GM12878 (cell line): Measurements from ENCODE around the gene ATG4A. TPM values are rescaled to one million over a fixed set of nuclear protein-coding genes. Genes with fewer than 3 reads are reported as not detected.

ENCODE experiments used
- ATAC-seq: fragments of 200-7000 bp; cut with Tn5 transposase; 3 replicates; pipeline ENCODE4 v1.9.1; 2020; ENCODE audit warnings: mild to moderate bottlenecking, moderate library complexity
- BruUV-seq: library from RNA; stranded (reverse); fragments of 400-500 nt; replicated peaks from 2 replicates; lab custom pipeline; 2021; lab: Mats Ljungman, UMichigan
- CTCF ChIA-PET: fragments of 300-600 bp; sonication (Branson Sonifier 250); formaldehyde crosslinking; extraction: SDS; loops from one replicate; lab custom pipeline; 2021; ENCODE audit warnings: inconsistent platforms; lab: Yijun Ruan, JAX
- POLR2A ChIA-PET: fragments of 350-600 bp; formaldehyde crosslinking; extraction: SDS; loops from one replicate; lab custom pipeline; 2021; ENCODE audit warnings: inconsistent platforms; lab: Charles Lee
- RAD21 ChIA-PET: fragments of 300-600 bp; sonication (Branson Sonifier 250); formaldehyde crosslinking; loops from one replicate; lab custom pipeline; 2023; ENCODE audit warnings: antibody characterized with exemption; ENCODE audit not compliant: unreplicated experiment; lab: Charles Lee
- SMC1A ChIA-PET: fragments of 300-600 bp; sonication (Branson Sonifier 250); formaldehyde crosslinking; loops from one replicate; lab custom pipeline; 2023; ENCODE audit not compliant: unreplicated experiment, uncharacterized antibody; lab: Charles Lee
- DNase-seq: peaks from one replicate; pipeline ENCODE4 v3.0.0-alpha.2; 2011; ENCODE audit warnings: low read depth, low spot score
- FAIRE-seq: peaks from 3 replicates; lab custom pipeline; 2011; peaks lifted over from hg19 to GRCh38; lab: Jason Lieb, UNC
- H2AFZ ChIP-seq: 2 replicates; pipeline ENCODE4 v1.6.0; 2011; ENCODE audit warnings: low read depth, low read length, control low read depth; ENCODE audit not compliant: control insufficient read depth
- H3K27ac ChIP-seq: 2 replicates; pipeline ENCODE4 v1.5.1; 2011; ENCODE audit warnings: control low read depth; ENCODE audit not compliant: control insufficient read depth, insufficient read depth
- H3K27me3 ChIP-seq, 2 experiments: replicated peaks in 1 of 2; 2 replicates each; pipeline versions ENCODE4 v1.6.0 to v1.6.1; 2011; ENCODE audit warnings: low read length in 1 of 2; ENCODE audit not compliant: control insufficient read depth in 2 of 2, insufficient read depth in 2 of 2
- H3K36me3 ChIP-seq, 2 experiments: 2 replicates each; pipeline ENCODE4 v1.5.1; 2011; ENCODE audit warnings: low read length in 1 of 2; ENCODE audit not compliant: control insufficient read depth in 2 of 2, insufficient read depth in 2 of 2
- H3K4me1 ChIP-seq: 2 replicates; pipeline ENCODE4 v1.6.1; 2011; ENCODE audit warnings: mild to moderate bottlenecking, low read length, moderate library complexity, mixed read lengths; ENCODE audit not compliant: control insufficient read depth, insufficient read depth
- H3K4me2 ChIP-seq: 2 replicates; pipeline ENCODE4 v1.6.0; 2011; ENCODE audit warnings: control low read depth; ENCODE audit not compliant: control insufficient read depth, insufficient read depth
- H3K4me3 ChIP-seq: fragments of 200-600 bp; sonication (generic); 2 replicates; pipeline ENCODE4 v1.5.1; 2016
- H3K79me2 ChIP-seq: 2 replicates; pipeline ENCODE4 v1.6.0; 2011; ENCODE audit warnings: low read length; ENCODE audit not compliant: control insufficient read depth, insufficient read depth
- H3K9ac ChIP-seq: 2 replicates; pipeline ENCODE4 v1.8.0; 2011; ENCODE audit warnings: low read length, control low read depth, mixed read lengths; ENCODE audit not compliant: control insufficient read depth, insufficient read depth
- H3K9me3 ChIP-seq: replicated peaks from 3 replicates; pipeline ENCODE4 v1.5.1; 2011; ENCODE audit warnings: mild to moderate bottlenecking, low read length; ENCODE audit not compliant: control insufficient read depth, insufficient read depth
- H4K20me1 ChIP-seq: 2 replicates; pipeline ENCODE4 v1.6.0; 2011; ENCODE audit not compliant: control insufficient read depth, insufficient read depth
- ATF3 ChIP-seq: IDR thresholded peaks from 2 replicates; pipeline ENCODE4 v1.6.1; 2011; ENCODE audit warnings: low read depth, mild to moderate bottlenecking, low read length, moderate library complexity, borderline replicate concordance; ENCODE audit errors: extremely low read depth
- BCLAF1 ChIP-seq: fragments of 450-650 bp; IDR thresholded peaks from 2 replicates; pipeline ENCODE4 v1.6.1; 2017; ENCODE audit warnings: antibody characterized with exemption, mild to moderate bottlenecking, moderate library complexity
- CHD1 ChIP-seq: IDR thresholded peaks from 2 replicates; pipeline ENCODE4 v1.6.1; 2012; ENCODE audit warnings: low read depth, low read length, improper control_type of control experiment
- CHD4 ChIP-seq: fragments of 200-600 bp; sonication (generic); IDR thresholded peaks from 2 replicates; pipeline ENCODE4 v1.6.1; 2016; ENCODE audit warnings: mild to moderate bottlenecking
- MEF2B ChIP-seq: fragments of 450-650 bp; IDR thresholded peaks from 2 replicates; pipeline ENCODE4 v1.6.1; 2018; ENCODE audit warnings: mild to moderate bottlenecking, moderate library complexity; ENCODE audit not compliant: partially characterized antibody, poor library complexity, severe bottlenecking
- MTA3 ChIP-seq: IDR thresholded peaks from 2 replicates; pipeline ENCODE4 v1.6.1; 2012; ENCODE audit warnings: low read length, inconsistent platforms, borderline replicate concordance
- MYC ChIP-seq: IDR thresholded peaks from 2 replicates; pipeline ENCODE4 v1.6.1; 2011; ENCODE audit warnings: mild to moderate bottlenecking, low read length, moderate library complexity, inconsistent platforms; ENCODE audit not compliant: insufficient read depth, insufficient replicate concordance, insufficient read length, severe bottlenecking
- NFXL1 ChIP-seq: fragments of 450-650 bp; IDR thresholded peaks from 2 replicates; pipeline ENCODE4 v1.6.1; 2017; ENCODE audit warnings: antibody characterized with exemption, mild to moderate bottlenecking, borderline replicate concordance
- RB1 ChIP-seq: fragments of 450-650 bp; formaldehyde crosslinking; IDR thresholded peaks from 2 replicates; pipeline ENCODE4 v1.6.1; 2017; ENCODE audit warnings: mild to moderate bottlenecking, borderline replicate concordance
- RELB ChIP-seq: fragments of 450-650 bp; IDR thresholded peaks from 2 replicates; pipeline ENCODE4 v1.6.1; 2017; ENCODE audit warnings: low read depth, mild to moderate bottlenecking, moderate library complexity
- SIX5 ChIP-seq: IDR thresholded peaks from 2 replicates; pipeline ENCODE4 v1.6.1; 2011; ENCODE audit warnings: mild to moderate bottlenecking, low read depth, low read length, moderate library complexity; ENCODE audit not compliant: severe bottlenecking
- SMAD1 ChIP-seq: fragments of 450-650 bp; IDR thresholded peaks from 2 replicates; pipeline ENCODE4 v1.6.1; 2018; ENCODE audit warnings: mild to moderate bottlenecking, low read depth; ENCODE audit not compliant: partially characterized antibody
- STAT1 ChIP-seq: fragments of 450-650 bp; conservative IDR thresholded peaks from 2 replicates; pipeline ENCODE4 v1.6.1; 2014; ENCODE audit warnings: antibody characterized with exemption, mild to moderate bottlenecking
- ZNF687 ChIP-seq: fragments of 450-650 bp; IDR thresholded peaks from 2 replicates; pipeline ENCODE4 v1.6.1; 2017; ENCODE audit warnings: mild to moderate bottlenecking, moderate library complexity
- in situ Hi-C: fragments of 300-500 bp; cut with MboI; formaldehyde crosslinking; loops from 9 replicates; pipeline ENCODE4 v1.14.3; 2018; ENCODE audit warnings: mixed read lengths
- intact Hi-C: fragments of 100-400 bp; cut with micrococcal nuclease; formaldehyde crosslinking; loops from one replicate; pipeline ENCODE4 v1.14.2; 2022; ENCODE audit not compliant: unreplicated experiment
- polyA plus RNA-seq, 11 experiments: library from polyadenylated mRNA; depleted of rRNA in 4 of 11; unstranded in 6 of 11; stranded (reverse) in 5 of 11; fragments of >200 nt; fragmentation: Nextera tagmentation in 4 of 11; fragmentation: Illumina TruSeq in 1 of 11; extraction: Ambion mirVana in 4 of 11; extraction: Trizol in 1 of 11; gene quantifications; 1 replicate in 1 of 11; 2 replicates in 10 of 11; pipeline versions ENCODE4 v1.2.1 to v1.2.3, GENCODE V29; 2011 to 2016; ENCODE audit warnings: inconsistent platforms in 2 of 11, missing spikeins in 2 of 11, low read depth in 1 of 11
- total RNA-seq, 4 experiments: library from RNA; depleted of rRNA in 3 of 4; stranded (reverse); fragments of >200 nt in 3 of 4; fragmentation: Illumina TruSeq in 1 of 4; extraction: Trizol in 1 of 4; gene quantifications; 2 replicates each; pipeline versions ENCODE4 v1.2.1 to v1.2.3, GENCODE V29; 2013 to 2021

The ATG4A gene
- total and polyA plus RNA-seq, 10 of the 15 experiments (the other 5 are each of a cell fraction or from before 2014, with no cell fraction given): 9.1 to 22.0 (median 15.5) TPM

- Histone ChIP-seq H4K20me1 (no peaks in the 10 kb centered on the region), H3K79me2 (no peaks in the 10 kb centered on the region), H3K36me3 (no peaks in the 10 kb centered on the region), H3K27ac (no peak overlapping the region), H3K4me1 (no peaks in the 10 kb centered on the region), H3K9me3 (no peaks in the 10 kb centered on the region; the same call in 2 of the 3 replicates), H3K4me3 (no peak overlapping the region), H3K4me2 (no peak overlapping the region), H3K27me3 (no peaks in the 10 kb centered on the region), H2AFZ (no peak overlapping the region), H3K9ac (no peak overlapping the region)
- ATAC-seq (no peak), FAIRE-seq (no peak), DNase-seq (no peak)
- intact Hi-C loops (no loop called here), in situ Hi-C loops (no loop called here)
- ChIA-PET CTCF (no interaction called here), RAD21 (no interaction called here), POLR2A (no interaction called here), SMC1A (no interaction called here)
- BruUV-seq: no TSS peak
- TF ChIP-seq MTA3 (no peak), STAT1 (no peak), MYC (no peak), SMAD1 (no peak), CHD1 (no peak), NFXL1 (no peak), CHD4 (no peak), RB1 (no peak), RELB (no peak), BCLAF1 (no peak), MEF2B (no peak), SIX5 (no peak), ATF3 (no peak), ZNF687 (no peak)
These were observed 13.9 kb downstream of the ATG4A start for GRCh38 chrX:108105473-108105872.
